ENCODE results near the gene UBE2I.
"Not testable (repeated sequence)": the region's sequence is repeated elsewhere in the genome, so short reads cannot be mapped to it uniquely, and the experiment has no call there.

UBE2I gene

GRCh38 chr16:1325261-1325660 lies 15.8 kb downstream of the UBE2I start:
- in situ Hi-C loops (cut with HindIII; ENCODE audit: low sequenced_read_pairs): no loop called here
- H3K4me3 ChIP-seq (ENCODE audit: low read depth, low read length): no peak overlapping the region
- no peak for DNase-seq (ENCODE audit: low read depth, low spot score)
- no peak for TF ChIP-seq CTCF (IDR thresholded peaks at IDR 0.05; ENCODE audit: low read depth, low read length)

GRCh38 chr16:1325673-1326371 lies 16.4 kb downstream of the UBE2I start:
- in situ Hi-C loops (cut with HindIII; ENCODE audit: low sequenced_read_pairs): no loop called here
- no peak for DNase-seq (ENCODE audit: low read depth, low spot score)

GRCh38 chr16:1326391-1326790 lies 17.0 kb downstream of the UBE2I start:
- in situ Hi-C loops (cut with HindIII; ENCODE audit: low sequenced_read_pairs): no loop called here
- H3K4me3 ChIP-seq (ENCODE audit: low read depth, low read length): no peak overlapping the region
- no peak for DNase-seq (ENCODE audit: low read depth, low spot score)
- no peak for TF ChIP-seq CTCF (IDR thresholded peaks at IDR 0.05; ENCODE audit: low read depth, low read length)

More at GRCh38 chr16:1325673-1326371, 16.4 kb downstream of the UBE2I start:
- TF ChIP-seq CTCF (IDR thresholded peaks at IDR 0.05; ENCODE audit: low read depth, low read length): no peak
- no peak overlapping the region for H3K4me3 ChIP-seq (ENCODE audit: low read depth, low read length)

GRCh38 chr16:1326946-1327618 lies 17.6 kb downstream of the UBE2I start:
- in situ Hi-C loops (cut with HindIII; ENCODE audit: low sequenced_read_pairs): no loop called here
- no peak for TF ChIP-seq CTCF (IDR thresholded peaks at IDR 0.05; ENCODE audit: low read depth, low read length)
- no peak overlapping the region for H3K4me3 ChIP-seq (ENCODE audit: low read depth, low read length)
- DNase-seq (ENCODE audit: low read depth, low spot score): no peak

GRCh38 chr16:1327619-1327947 lies 18.1 kb downstream of the UBE2I start:
- in situ Hi-C loops (cut with HindIII; ENCODE audit: low sequenced_read_pairs): no loop called here
- no peak for TF ChIP-seq CTCF (IDR thresholded peaks at IDR 0.05; ENCODE audit: low read depth, low read length)
- H3K4me3 ChIP-seq (ENCODE audit: low read depth, low read length): no peak overlapping the region
- DNase-seq (ENCODE audit: low read depth, low spot score): no peak

- in situ Hi-C loops (cut with HindIII; ENCODE audit: low sequenced_read_pairs): not testable (repeated sequence)
These were observed 18.7 kb downstream of the UBE2I start for GRCh38 chr16:1328136-1328535.

GRCh38 chr16:1328961-1329360 lies 19.5 kb downstream of the UBE2I start:
- in situ Hi-C loops (cut with HindIII; ENCODE audit: low sequenced_read_pairs); H3K4me3 ChIP-seq (ENCODE audit: low read depth, low read length); DNase-seq (ENCODE audit: low read depth, low spot score): not testable (repeated sequence)

More at GRCh38 chr16:1328136-1328535, 18.7 kb downstream of the UBE2I start:
- DNase-seq (ENCODE audit: low read depth, low spot score); H3K4me3 ChIP-seq (ENCODE audit: low read depth, low read length): not testable (repeated sequence)
